HFFc6 (cell line): ENCODE measurements around the gene CGNL1. TPM values are rescaled to one million over a fixed set of nuclear protein-coding genes. Genes with fewer than 3 reads are reported as not detected.

Source experiments
- DNase-seq: peaks from one replicate; pipeline ENCODE4 v3.0.0-alpha.2; 2018
- H3K27ac Mint-ChIP-seq: 2 replicates; pipeline ENCODE4 v1.8.0; 2020; ENCODE audit warnings: mild to moderate bottlenecking, mixed read lengths
- H3K27me3 Mint-ChIP-seq: 2 replicates; pipeline ENCODE4 v1.8.0; 2021; ENCODE audit warnings: mild to moderate bottlenecking, moderate library complexity, mixed read lengths; ENCODE audit not compliant: insufficient read depth
- H3K36me3 Mint-ChIP-seq: 2 replicates; pipeline ENCODE4 v1.8.0; 2021; ENCODE audit warnings: low read depth, mixed read lengths
- H3K4me1 Mint-ChIP-seq: 2 replicates; pipeline ENCODE4 v1.8.0; 2020; ENCODE audit warnings: low read depth, mixed read lengths
- H3K4me3 Mint-ChIP-seq: 2 replicates; pipeline ENCODE4 v1.8.0; 2020; ENCODE audit warnings: mild to moderate bottlenecking, moderate library complexity, mixed read lengths
- H3K9me3 Mint-ChIP-seq: 2 replicates; pipeline ENCODE4 v1.8.0; 2020; ENCODE audit warnings: mild to moderate bottlenecking, mixed read lengths
- CTCF ChIP-seq: fragments of 200-600 bp; sonication (generic); IDR thresholded peaks from 2 replicates; pipeline ENCODE4 v1.5.0; 2021; ENCODE audit warnings: antibody characterized with exemption, mild to moderate bottlenecking
- total RNA-seq, 6 experiments: library from RNA; stranded (reverse); fragmentation: NEBNext Ultra II Directional; extraction: Animal tissue kit (Norgen Biotek cat#: 25700); gene quantifications; 2 replicates in 1 of 6; 3 replicates in 5 of 6; pipeline ENCODE4 v1.2.3, GENCODE V29; 2021

CGNL1 gene
- total RNA-seq, 6 experiments from 2014 or later = 0.05 to 0.20 (median 0.10) TPM; not detected in 2

DNA sequence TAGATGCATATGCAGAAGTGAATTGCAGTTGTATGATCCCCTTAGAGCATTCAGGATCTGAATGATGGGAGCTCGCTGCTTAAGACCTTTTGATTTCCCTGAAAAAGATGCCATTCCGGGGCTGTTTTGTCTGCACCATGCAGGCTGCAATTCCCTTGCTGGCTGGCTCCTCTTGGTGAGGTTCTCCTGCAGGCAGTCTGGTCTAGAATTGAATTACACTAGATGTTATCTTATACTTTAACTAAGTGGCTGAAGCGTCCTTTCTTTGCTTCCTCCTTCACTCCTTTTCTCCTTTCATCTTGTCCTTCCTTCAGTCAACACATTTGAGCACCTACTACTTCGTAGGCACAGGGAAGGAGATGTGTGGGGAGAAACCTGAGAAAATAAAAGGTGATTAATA is 196.8 kb downstream of the CGNL1 start:
- no peak for TF ChIP-seq CTCF
- DNase-seq = no peak
- H3K4me1 Mint-ChIP-seq = peaks cover 29% of the 10 kb centered on the region
- H3K27ac Mint-ChIP-seq = no peak overlapping the region
- no peaks in the 10 kb centered on the region for H3K36me3 Mint-ChIP-seq
- no peak overlapping the region for H3K4me3 Mint-ChIP-seq
- H3K9me3 Mint-ChIP-seq = no peaks in the 10 kb centered on the region
- H3K27me3 Mint-ChIP-seq = peaks cover 3% of the 10 kb centered on the region

DNA sequence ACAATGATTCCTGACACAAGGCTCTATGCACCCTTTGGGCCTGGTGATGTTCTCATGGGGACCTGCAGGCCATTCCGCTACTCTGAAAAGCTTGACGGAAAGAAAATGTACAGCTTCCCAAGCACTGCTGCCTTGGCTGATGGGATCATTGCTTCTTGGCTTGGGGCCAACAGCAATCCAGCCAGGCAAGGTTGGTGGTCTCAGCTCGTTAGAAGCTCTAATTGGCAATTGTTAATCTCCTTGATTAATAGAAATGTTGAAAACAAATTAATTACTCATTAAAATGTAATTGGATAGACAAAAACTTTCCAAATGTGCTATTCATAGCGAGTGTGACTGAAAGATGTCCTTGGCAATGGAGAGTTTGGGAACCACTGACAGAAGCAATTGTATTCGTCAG is 199.1 kb downstream of the CGNL1 start:
- Mint-ChIP-seq H3K4me3 (no peak overlapping the region), H3K27me3 (peaks cover 11% of the 10 kb centered on the region), H3K4me1 (peaks cover 22% of the 10 kb centered on the region), H3K9me3 (no peaks in the 10 kb centered on the region), H3K27ac (no peak overlapping the region), H3K36me3 (no peaks in the 10 kb centered on the region)
- no peak for DNase-seq
- TF ChIP-seq CTCF = no peak

- H3K9me3 Mint-ChIP-seq = peaks cover 15% of the 10 kb centered on the region
- no peaks in the 10 kb centered on the region; the same call in 1 of the 2 replicates for H3K4me1 Mint-ChIP-seq
- H3K27me3 Mint-ChIP-seq = peaks cover 19% of the 10 kb centered on the region
- H3K27ac Mint-ChIP-seq = no peak overlapping the region
- no peak overlapping the region for H3K4me3 Mint-ChIP-seq
- TF ChIP-seq CTCF = no peak
- peaks cover 9% of the 10 kb centered on the region for H3K36me3 Mint-ChIP-seq
- no peak for DNase-seq
Observed at GRCh38 chr15:57578288-57578900, 202.1 kb downstream of the CGNL1 start.

GRCh38 chr15:57580428-57580827 is 204.1 kb downstream of the CGNL1 start:
- TF ChIP-seq CTCF = no peak
- Mint-ChIP-seq H3K4me3 (no peak overlapping the region), H3K36me3 (peaks cover 12% of the 10 kb centered on the region), H3K27me3 (peaks cover 20% of the 10 kb centered on the region), H3K27ac (no peak overlapping the region), H3K9me3 (peaks cover 21% of the 10 kb centered on the region), H3K4me1 (no peaks in the 10 kb centered on the region; the same call in 1 of the 2 replicates)
- DNase-seq = no peak

DNA sequence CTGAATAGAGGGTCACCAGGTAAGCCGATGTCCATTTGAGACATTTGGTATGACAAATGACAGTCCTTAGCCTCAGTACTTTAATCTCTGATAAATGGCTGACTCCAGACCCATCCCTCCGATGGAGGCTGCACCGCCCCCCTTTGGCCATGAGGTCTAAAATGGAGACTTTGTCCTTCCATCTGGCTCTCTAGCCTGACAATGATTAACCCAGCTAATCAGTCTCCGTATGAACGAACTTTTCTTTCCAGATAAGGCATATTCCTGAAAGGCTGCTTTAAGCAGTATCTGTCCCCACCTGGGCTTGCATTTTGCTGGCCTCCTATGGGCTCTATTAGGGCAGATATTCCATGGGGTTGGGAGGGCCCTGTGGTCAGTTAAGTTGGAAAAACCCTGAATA is 204.6 kb downstream of the CGNL1 start:
- no peak for TF ChIP-seq CTCF
- Mint-ChIP-seq H3K9me3 (peaks cover 21% of the 10 kb centered on the region), H3K4me1 (no peaks in the 10 kb centered on the region; the same call in 1 of the 2 replicates), H3K4me3 (no peak overlapping the region), H3K27me3 (peaks cover 23% of the 10 kb centered on the region), H3K36me3 (peaks cover 12% of the 10 kb centered on the region), H3K27ac (no peak overlapping the region)
- DNase-seq = no peak

DNA sequence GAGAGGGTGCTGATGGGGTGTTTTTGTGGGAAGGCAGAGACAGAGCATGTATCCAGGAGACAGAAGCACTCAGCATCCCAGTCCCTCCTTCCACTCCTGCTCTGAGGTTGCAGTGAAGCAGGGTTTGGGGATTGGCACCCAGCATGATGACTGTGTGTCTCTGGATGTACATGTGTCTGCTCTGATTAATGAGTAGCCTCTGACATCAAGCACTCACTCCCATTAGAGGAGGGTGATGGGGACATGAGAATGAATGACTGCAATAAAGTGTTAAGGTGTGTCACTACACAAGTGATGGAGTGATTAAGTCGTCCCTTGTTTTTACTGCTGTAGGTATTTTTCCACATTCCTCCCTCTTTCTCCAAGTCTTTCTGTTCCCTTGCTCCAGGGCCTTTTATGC is 205.8 kb downstream of the CGNL1 start:
- Mint-ChIP-seq H3K27ac (no peak overlapping the region), H3K4me1 (peaks cover 4% of the 10 kb centered on the region), H3K36me3 (peaks cover 12% of the 10 kb centered on the region), H3K27me3 (peaks cover 23% of the 10 kb centered on the region), H3K4me3 (no peak overlapping the region), H3K9me3 (peaks cover 21% of the 10 kb centered on the region)
- DNase-seq = no peak
- no peak for TF ChIP-seq CTCF
